Astrocyte of the spinal cord (primary cell): ENCODE measurements around the gene PTPRU.
"Not testable (repeated sequence)": the region's sequence is repeated elsewhere in the genome, so short reads cannot be mapped to it uniquely, and the experiment has no call there.

ENCODE experiments used
- DNase-seq: peaks from one replicate; pipeline ENCODE4 v3.0.0; 2011; ENCODE audit warnings: low read depth, low spot score
- H3K4me3 ChIP-seq: 2 replicates; pipeline ENCODE4 v1.5.1; 2011; ENCODE audit warnings: low read depth, mild to moderate bottlenecking, low read length, moderate library complexity
- in situ Hi-C: cut with HindIII; loops from 2 replicates; pipeline ENCODE4 v1.10.0; 2017; ENCODE audit warnings: low sequenced_read_pairs
- TF ChIP-seq, protein P1 (sequence below): IDR thresholded peaks from 2 replicates; pipeline ENCODE4 v1.5.1; 2012; ENCODE audit warnings: low read depth, mild to moderate bottlenecking, low read length, inconsistent platforms

Gene PTPRU

DNA sequence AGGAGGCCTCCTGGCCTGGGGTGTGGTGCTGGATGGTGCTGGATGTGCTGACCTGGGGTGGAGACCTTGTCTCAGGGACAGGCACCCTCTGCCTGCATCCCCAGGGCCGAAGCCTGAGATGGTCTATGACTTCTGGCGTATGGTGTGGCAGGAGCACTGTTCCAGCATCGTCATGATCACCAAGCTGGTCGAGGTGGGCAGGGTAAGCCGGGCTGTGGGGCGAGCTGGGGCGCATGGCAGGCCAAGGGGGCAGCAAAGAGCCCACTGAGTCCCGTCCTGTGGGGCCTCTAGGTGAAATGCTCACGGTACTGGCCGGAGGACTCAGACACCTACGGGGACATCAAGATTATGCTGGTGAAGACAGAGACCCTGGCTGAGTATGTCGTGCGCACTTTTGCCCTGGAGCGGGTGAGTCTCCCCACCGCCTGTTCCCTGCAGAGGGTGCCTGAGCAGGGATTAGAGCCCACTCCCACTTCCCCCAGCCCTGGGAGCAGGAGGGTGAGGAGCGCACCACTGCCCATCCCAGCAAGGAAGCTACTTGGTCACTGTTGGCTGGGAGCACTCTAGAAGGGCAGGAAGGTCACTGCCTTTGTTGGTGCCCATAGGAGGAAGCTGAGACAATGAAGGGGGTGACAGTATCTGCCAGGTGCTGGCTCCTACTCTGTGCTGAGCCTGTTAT is 75.2 kb downstream of the PTPRU start:
- TF ChIP-seq, protein P1, sequence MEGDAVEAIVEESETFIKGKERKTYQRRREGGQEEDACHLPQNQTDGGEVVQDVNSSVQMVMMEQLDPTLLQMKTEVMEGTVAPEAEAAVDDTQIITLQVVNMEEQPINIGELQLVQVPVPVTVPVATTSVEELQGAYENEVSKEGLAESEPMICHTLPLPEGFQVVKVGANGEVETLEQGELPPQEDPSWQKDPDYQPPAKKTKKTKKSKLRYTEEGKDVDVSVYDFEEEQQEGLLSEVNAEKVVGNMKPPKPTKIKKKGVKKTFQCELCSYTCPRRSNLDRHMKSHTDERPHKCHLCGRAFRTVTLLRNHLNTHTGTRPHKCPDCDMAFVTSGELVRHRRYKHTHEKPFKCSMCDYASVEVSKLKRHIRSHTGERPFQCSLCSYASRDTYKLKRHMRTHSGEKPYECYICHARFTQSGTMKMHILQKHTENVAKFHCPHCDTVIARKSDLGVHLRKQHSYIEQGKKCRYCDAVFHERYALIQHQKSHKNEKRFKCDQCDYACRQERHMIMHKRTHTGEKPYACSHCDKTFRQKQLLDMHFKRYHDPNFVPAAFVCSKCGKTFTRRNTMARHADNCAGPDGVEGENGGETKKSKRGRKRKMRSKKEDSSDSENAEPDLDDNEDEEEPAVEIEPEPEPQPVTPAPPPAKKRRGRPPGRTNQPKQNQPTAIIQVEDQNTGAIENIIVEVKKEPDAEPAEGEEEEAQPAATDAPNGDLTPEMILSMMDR, result no peak
- DNase-seq, result no peak
- in situ Hi-C loops, result no loop called here
- H3K4me3 ChIP-seq, result no peak overlapping the region

DNA sequence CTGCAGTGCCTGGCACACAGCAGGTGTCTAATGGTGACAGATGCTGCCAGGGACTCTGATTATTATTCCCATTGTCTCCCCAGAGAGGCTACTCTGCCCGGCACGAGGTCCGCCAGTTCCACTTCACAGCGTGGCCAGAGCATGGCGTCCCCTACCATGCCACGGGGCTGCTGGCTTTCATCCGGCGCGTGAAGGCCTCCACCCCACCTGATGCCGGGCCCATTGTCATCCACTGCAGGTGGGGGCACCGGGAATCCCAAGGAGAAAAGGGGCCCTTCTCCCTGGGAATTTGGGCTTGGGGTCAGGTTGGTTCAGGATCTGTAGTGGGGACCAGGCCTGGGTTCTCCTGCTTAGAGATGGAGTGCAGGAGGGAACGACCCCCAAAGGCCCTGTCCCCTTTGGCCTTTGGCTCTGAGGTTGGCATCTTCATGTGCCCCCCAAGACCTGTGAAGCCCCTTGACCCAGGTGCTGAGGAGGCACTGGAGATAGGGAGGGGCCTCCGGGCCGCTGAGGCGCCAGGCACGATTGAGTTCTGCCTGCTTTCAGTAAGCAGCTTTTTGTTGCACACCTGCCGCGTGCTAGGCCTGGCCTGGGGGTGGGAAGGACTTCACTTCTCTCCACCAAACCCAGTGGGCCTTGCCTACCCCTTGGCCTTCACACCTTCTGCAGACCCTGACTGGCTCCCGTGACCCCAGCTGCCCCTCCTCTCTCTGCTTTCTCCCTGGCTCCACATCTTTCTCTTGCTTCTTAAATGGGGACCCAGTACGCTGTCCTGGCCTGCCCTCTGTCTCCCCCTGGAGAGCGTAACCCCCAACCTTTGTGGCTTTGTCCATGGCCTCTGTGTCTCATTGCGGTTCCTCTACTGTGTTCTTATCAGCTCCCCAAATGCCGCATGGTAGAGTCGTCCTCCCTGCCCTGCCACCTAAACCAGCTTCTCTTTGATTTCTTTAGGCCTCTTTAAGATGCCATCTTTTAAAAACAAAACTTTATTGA is 76.4 kb downstream of the PTPRU start:
- H3K4me3 ChIP-seq, result no peak overlapping the region
- TF ChIP-seq, protein P1, result no peak
- DNase-seq, result no peak

DNA sequence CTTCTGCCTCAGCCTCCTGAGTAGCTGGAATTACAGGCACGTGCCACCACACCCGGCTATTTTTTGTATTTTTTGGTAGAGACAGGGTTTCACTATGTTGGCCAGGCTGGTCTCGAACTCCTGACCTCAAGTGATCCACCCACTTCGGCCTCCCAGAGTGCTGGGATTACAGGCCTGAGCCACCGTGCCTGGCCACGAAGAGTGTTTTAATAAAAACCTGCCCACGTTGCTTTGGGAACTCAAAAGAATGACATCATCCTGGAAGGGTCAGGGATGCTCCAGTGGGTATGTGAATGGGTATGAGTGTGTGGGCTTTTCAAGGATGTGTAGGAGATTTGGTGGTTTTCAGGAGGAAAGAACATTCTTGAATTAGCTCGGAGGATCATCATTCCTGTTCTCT is 78.4 kb downstream of the PTPRU start:
- H3K4me3 ChIP-seq, in situ Hi-C loops, DNase-seq: not testable (repeated sequence)

More for the DNA sequence above, 76.4 kb downstream of the PTPRU start:
- in situ Hi-C loops, result no loop called here

DNA sequence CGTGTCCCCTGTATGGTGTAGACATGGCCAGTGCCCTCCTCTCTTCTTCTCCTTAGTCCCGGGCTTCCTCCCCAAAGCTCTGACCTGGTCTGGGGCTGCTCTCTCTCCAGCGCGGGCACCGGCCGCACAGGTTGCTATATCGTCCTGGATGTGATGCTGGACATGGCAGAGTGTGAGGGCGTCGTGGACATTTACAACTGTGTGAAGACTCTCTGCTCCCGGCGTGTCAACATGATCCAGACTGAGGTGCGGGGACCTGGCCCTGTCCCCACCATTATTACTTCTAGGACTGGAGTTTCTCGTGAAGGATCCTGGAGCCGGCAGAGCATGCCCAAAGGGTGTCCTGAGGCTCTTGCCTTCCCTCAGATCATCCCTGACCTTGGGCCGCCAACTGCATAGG is 78.9 kb downstream of the PTPRU start:
- H3K4me3 ChIP-seq, result no peak overlapping the region
- in situ Hi-C loops, result no loop called here

DNA sequence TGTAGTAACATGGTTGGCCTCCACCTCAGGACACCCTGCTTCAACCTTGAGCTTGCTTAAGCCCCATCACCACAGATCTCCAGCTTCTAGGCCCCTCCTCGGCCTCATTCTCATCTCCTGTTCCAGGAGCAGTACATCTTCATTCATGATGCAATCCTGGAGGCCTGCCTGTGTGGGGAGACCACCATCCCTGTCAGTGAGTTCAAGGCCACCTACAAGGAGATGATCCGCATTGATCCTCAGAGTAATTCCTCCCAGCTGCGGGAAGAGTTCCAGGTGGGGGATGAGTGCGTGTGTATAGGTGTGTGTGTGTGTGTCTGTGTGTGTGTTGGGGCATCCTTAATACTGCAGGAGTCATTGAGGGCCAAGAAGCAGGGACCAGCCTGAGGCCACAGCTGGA is 79.6 kb downstream of the PTPRU start:
- H3K4me3 ChIP-seq, result no peak overlapping the region
- TF ChIP-seq, protein P1, result no peak
- in situ Hi-C loops, result no loop called here
- DNase-seq, result no peak

More for the DNA sequence above, 78.9 kb downstream of the PTPRU start:
- TF ChIP-seq, protein P1, result no peak
- DNase-seq, result no peak

DNA sequence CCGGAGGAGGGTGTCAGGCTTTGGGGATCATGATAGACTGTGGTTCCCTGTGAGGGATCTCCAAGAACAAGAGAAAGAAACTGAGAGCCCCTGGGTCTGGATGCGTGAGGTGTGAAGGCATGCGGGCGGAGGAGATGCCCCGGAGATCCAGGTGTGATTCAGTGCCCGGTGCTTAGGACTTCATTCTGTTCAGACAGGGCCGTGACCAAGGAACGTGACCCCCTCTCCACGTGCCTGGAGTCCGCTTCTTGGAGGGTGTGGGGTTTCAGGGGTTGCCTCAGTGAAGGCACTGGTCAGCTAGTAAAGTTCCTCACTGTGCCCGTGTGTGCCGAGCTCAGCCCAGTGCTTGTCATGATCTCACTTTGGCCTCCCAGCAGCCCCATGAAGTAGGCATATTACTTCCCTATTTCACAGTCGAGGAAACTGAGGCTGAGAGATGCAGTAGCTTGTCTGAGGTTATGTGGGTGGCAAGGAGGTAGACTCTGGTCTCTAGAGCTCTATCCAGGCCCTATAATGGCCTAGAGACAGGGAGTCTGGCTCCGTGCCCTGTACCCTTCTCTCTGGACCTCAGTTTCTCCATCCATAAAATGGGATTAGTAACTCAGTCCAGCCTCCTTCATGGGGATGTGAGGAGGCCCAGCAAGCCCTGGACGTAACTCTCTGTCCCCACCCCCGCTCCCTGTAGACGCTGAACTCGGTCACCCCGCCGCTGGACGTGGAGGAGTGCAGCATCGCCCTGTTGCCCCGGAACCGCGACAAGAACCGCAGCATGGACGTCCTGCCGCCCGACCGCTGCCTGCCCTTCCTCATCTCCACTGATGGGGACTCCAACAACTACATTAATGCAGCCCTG is 81.0 kb downstream of the PTPRU start:
- H3K4me3 ChIP-seq, result no peak overlapping the region
- TF ChIP-seq, protein P1, result no peak
- in situ Hi-C loops, result no loop called here
- no peak for DNase-seq
